CD4-positive, alpha-beta T cell treated with Interleukin-17A for 4 hours (primary cell): ENCODE measurements around the gene CCDC57.

Experiments
- DNase-seq: peaks from one replicate; pipeline ENCODE4 v3.0.0-alpha.2; 2020; ENCODE audit warnings: mixed read lengths

The CCDC57 gene

GRCh38 chr17:82245134-82246039, 32.7 kb upstream of the CCDC57 start:
- no peak for DNase-seq

- DNase-seq = no peak
Observed at GRCh38 chr17:82244413-82245133, 31.9 kb upstream of the CCDC57 start.

- no peak for DNase-seq
Observed at GRCh38 chr17:82243648-82244412, 31.2 kb upstream of the CCDC57 start.

- DNase-seq = no peak
Observed at GRCh38 chr17:82242977-82243647, 30.5 kb upstream of the CCDC57 start.

GRCh38 chr17:82242698-82242976, 30.0 kb upstream of the CCDC57 start:
- DNase-seq = no peak

- no peak for DNase-seq
Observed at GRCh38 chr17:82241926-82242697, 29.5 kb upstream of the CCDC57 start.

- no peak for DNase-seq
Observed at GRCh38 chr17:82241183-82241925, 28.7 kb upstream of the CCDC57 start.

GRCh38 chr17:82240506-82241182, 28.0 kb upstream of the CCDC57 start:
- DNase-seq = no peak

- DNase-seq = no peak
Observed at GRCh38 chr17:82239926-82240505, 27.4 kb upstream of the CCDC57 start.

GRCh38 chr17:82239401-82239925, 26.8 kb upstream of the CCDC57 start:
- DNase-seq = no peak

GRCh38 chr17:82238472-82239201, 26.0 kb upstream of the CCDC57 start:
- peak; percentile 85 for DNase-seq

GRCh38 chr17:82237746-82238471, 25.3 kb upstream of the CCDC57 start:
- DNase-seq = no peak

GRCh38 chr17:82237083-82237745, 24.6 kb upstream of the CCDC57 start:
- DNase-seq = no peak

GRCh38 chr17:82236142-82236971, 23.7 kb upstream of the CCDC57 start:
- peak; percentile 83 for DNase-seq

- no peak for DNase-seq
Observed at GRCh38 chr17:82235775-82236141, 23.1 kb upstream of the CCDC57 start.

GRCh38 chr17:82235056-82235774, 22.6 kb upstream of the CCDC57 start:
- DNase-seq = no peak
